Stomach (tissue), 4 donors: Measurements from ENCODE around the gene GLS.

Source experiments
- EP300 ChIP-seq: sonication (generic); formaldehyde crosslinking; IDR thresholded peaks from one replicate; pipeline ENCODE4 v1.6.1; 2017; ENCODE audit warnings: antibody characterized with exemption
- POLR2A ChIP-seq, 4 donors: fragments of 450-650 bp; IDR thresholded peaks; one replicate each; pipeline ENCODE4 v1.6.1; 2016; ENCODE audit warnings: antibody characterized with exemption in 4 of 4, control low read depth in 2 of 4, mild to moderate bottlenecking in 1 of 4, moderate library complexity in 1 of 4
- POLR2AphosphoS5 ChIP-seq, 3 donors: sonication (generic); formaldehyde crosslinking; IDR thresholded peaks; one replicate each; pipeline ENCODE4 v1.6.1; 2016; ENCODE audit warnings: antibody characterized with exemption in 3 of 3
- TF ChIP-seq, protein P1 (sequence below), 7 experiments: fragments of 450-650 bp in 4 of 7; fragments of 200-600 bp in 3 of 7; sonication (generic) in 3 of 7; IDR thresholded peaks; one replicate each; pipeline ENCODE4 v1.5.1; 2016 to 2019; ENCODE audit warnings: antibody characterized with exemption in 7 of 7, control low read depth in 2 of 7, mild to moderate bottlenecking in 1 of 7

DNA sequence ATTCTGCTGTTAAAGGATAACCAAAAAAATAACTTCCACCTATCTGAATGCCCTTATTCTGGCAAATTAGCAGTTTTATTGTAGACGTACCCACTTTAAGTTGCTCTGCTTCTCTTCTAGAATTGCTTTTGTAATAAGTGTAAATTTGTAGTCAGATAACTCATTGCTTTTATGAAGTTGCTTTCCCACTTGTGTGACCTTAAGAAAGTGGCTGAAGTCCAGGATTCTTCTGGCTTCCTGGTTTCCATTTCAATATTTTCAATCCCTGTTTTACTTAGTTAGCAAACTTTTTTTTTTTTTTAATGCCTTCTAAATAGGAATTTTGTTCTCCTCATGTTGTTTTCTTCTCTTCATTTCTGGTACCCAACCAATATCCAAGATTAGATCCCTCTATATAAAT, 59.8 kb downstream of the GLS start:
- TF ChIP-seq, protein P1, sequence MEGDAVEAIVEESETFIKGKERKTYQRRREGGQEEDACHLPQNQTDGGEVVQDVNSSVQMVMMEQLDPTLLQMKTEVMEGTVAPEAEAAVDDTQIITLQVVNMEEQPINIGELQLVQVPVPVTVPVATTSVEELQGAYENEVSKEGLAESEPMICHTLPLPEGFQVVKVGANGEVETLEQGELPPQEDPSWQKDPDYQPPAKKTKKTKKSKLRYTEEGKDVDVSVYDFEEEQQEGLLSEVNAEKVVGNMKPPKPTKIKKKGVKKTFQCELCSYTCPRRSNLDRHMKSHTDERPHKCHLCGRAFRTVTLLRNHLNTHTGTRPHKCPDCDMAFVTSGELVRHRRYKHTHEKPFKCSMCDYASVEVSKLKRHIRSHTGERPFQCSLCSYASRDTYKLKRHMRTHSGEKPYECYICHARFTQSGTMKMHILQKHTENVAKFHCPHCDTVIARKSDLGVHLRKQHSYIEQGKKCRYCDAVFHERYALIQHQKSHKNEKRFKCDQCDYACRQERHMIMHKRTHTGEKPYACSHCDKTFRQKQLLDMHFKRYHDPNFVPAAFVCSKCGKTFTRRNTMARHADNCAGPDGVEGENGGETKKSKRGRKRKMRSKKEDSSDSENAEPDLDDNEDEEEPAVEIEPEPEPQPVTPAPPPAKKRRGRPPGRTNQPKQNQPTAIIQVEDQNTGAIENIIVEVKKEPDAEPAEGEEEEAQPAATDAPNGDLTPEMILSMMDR (IDR thresholded peaks at IDR 0.05), result no peak
- TF ChIP-seq POLR2AphosphoS5 (IDR thresholded peaks at IDR 0.05) (no peak), EP300 (no peak), POLR2A (IDR thresholded peaks at IDR 0.05) (no peak)
